Pancreas (tissue), 10 donors: ENCODE data around the gene SH3GL3. TPM values are rescaled to one million over a fixed set of nuclear protein-coding genes. Genes with fewer than 3 reads are reported as not detected.

ENCODE experiments used
- ATAC-seq, 4 donors: fragments of 200-7000 bp; cut with Tn5 transposase; one replicate each; pipeline versions ENCODE4 v1.8.0 to v1.9.1; 2020; ENCODE audit warnings: mild to moderate bottlenecking in 4 of 4, moderate library complexity in 4 of 4
- DNase-seq, 6 donors: peaks; one replicate each; pipeline ENCODE4 v3.0.0-alpha.2; 2020
- FAIRE-seq: peaks from 2 replicates; lab custom pipeline; 2012; peaks lifted over from hg19 to GRCh38; lab: Jason Lieb, UNC
- H3K27ac ChIP-seq, 4 donors: fragments of 200-600 bp; sonication (generic); 1 replicate in 3 of 4; 2 replicates in 1 of 4; pipeline versions ENCODE4 v1.5.0 to v1.8.0; 2020
- H3K27me3 ChIP-seq, 4 donors: fragments of 200-600 bp; one replicate each; pipeline ENCODE4 v1.8.0; 2021
- H3K36me3 ChIP-seq, 3 donors: fragments of 200-600 bp; sonication (generic) in 1 of 3; one replicate each; pipeline versions ENCODE4 v1.5.0 to v1.8.0; 2020 to 2021
- H3K4me1 ChIP-seq, 3 donors: fragments of 200-600 bp; one replicate each; pipeline ENCODE4 v1.8.0; 2021
- H3K4me3 ChIP-seq, 4 donors: fragments of 200-600 bp; sonication (generic) in 2 of 4; one replicate each; pipeline versions ENCODE4 v1.5.0 to v1.8.0; 2020 to 2021
- H3K9me3 ChIP-seq, 4 donors: fragments of 200-600 bp; one replicate each; pipeline ENCODE4 v1.8.0; 2021
- CTCF ChIP-seq, 4 donors: fragments of 200-600 bp; sonication (generic) in 3 of 4; IDR thresholded peaks; one replicate each; pipeline versions ENCODE4 v1.5.0 to v1.8.0; 2021; ENCODE audit warnings: antibody characterized with exemption in 4 of 4
- WGBS, 2 donors: extraction: QIAGEN DNeasy Blood & Tissue Kit; methylation state at CpG; one replicate each; pipeline ENCODE4 v1.1.7; 2013; 5-methylcytosine and 5-hydroxymethylcytosine counted together
- intact Hi-C, 3 donors: fragments of 100-400 bp; cut with DNase I; formaldehyde crosslinking; loops; one replicate each; pipeline versions ENCODE4 v1.11.1 to v1.14.2; 2022
- polyA plus RNA-seq, 2 donors: library from polyadenylated mRNA; stranded (reverse); fragments of 200-250 nt; gene quantifications; one replicate each; pipeline ENCODE4 v1.2.3, GENCODE V29; 2013
- total RNA-seq, 6 donors: library from RNA; stranded (reverse); fragmentation: NEBNext Ultra II Directional in 4 of 6; extraction: Animal tissue kit (Norgen Biotek cat#: 25700) in 4 of 6; gene quantifications; one replicate each; pipeline versions ENCODE4 v1.2.1 to v1.2.4, GENCODE V29; 2021 to 2023
- donor health status: healthy with polysubstance abuse.
- donor health status: DM: no; HTN: no; CAD: no; lungs with moderate emphysema.
- donor health status: DM: no; HTN: no; CAD: no.
- donor health status: control.
- donor health status: control.
- donor health status: Bipolar disorder and iron deficiency.
- donor health status: DM: yes; HTN: yes; CAD: no.
- donor health status: DM: no; HTN: no; CAD: no.
- donor health status: DM: no; HTN: no; CAD: no.
- donor health status: DM: yes; HTN: yes; CAD: no.

Gene SH3GL3
- total and polyA plus RNA-seq, 8 donors: 0.23 to 0.87 (median 0.54) TPM; not detected in 4

DNA sequence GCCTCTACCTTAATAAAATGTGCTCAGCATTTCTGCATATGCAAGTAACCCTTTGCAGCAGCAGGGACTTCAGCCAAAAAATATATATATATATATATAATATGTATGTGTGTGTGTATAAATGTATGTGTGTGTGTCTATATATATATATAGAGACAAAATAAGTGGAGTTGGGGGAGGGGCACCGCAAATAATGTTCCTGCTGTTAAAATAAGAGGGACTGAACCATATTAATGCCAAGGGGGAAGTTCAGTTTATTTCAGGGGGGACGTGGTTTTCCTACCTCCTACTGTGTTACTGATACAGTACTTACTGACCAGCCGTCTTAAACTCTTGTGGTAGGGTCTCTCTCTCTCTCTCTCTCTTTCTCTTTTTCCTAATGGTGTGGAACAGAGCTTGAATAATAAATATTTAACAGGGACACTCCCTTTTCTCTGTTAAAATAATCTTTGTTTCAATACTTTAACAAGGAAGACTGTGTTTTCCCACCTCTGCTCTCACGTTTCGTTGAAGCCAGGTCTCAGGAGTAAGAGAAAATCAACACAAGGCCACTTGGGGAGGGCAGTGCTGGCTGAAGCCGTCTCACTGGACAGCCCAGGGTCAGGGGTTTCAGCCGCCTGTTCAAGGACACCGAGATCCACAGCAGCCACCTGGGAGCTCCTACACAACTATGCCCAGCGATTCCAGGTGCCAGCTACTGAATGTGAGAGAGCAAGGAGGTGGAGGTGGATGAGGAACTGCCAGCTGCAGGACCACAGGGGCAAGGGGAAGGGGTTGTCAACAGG, 164.0 kb downstream of the SH3GL3 start:
- no peak for TF ChIP-seq CTCF (IDR thresholded peaks at IDR 0.05)
- 30 to 33% methylated on average over 9 of the region's 9 CpGs for WGBS, 2 donors
- Histone ChIP-seq H3K27me3 (no peaks in the 10 kb centered on the region), H3K4me1 (peaks cover 0 to 9% (median 8%) of the 10 kb centered on the region in 3 donors), H3K36me3 (no peaks in the 10 kb centered on the region), H3K27ac (peak overlapping the region in 2 of 4 donors; percentile 7 to 46), H3K9me3 (no peaks in the 10 kb centered on the region), H3K4me3 (no peak overlapping the region)
- FAIRE-seq (no peak), ATAC-seq (peak; percentile 46 to 94 (median 76)), DNase-seq (peak in 5 of 6 donors; percentile 13 to 71 (median 38))
- intact Hi-C loops: no loop called here

DNA sequence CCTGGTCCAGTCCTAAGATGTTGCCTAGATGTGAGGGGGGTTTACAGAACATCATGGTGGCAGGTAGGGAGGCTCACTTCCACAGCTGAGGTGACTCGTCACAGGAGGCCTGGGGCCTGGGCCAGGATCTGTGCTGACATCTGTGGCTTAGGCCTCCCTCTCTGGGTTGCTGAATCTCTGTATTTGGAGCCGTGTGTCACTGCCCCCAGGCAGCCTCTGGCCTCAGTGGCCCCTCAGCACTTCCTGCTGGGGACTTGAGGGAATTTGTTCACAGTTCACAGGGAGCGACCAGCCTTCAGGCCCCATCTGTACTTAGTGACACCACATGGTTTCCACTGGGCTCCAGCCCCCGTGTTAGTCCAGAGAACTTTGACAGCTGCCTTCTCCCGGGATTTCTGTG, 165.1 kb downstream of the SH3GL3 start:
- ATAC-seq: no peak
- TF ChIP-seq CTCF (IDR thresholded peaks at IDR 0.05): no peak

GRCh38 chr15:83612898-83613635, 165.9 kb downstream of the SH3GL3 start:
- Histone ChIP-seq H3K9me3 (no peaks in the 10 kb centered on the region), H3K36me3 (no peaks in the 10 kb centered on the region), H3K4me3 (no peak overlapping the region), H3K27ac (no peak overlapping the region), H3K4me1 (peaks cover 0 to 9% (median 8%) of the 10 kb centered on the region in 3 donors), H3K27me3 (no peaks in the 10 kb centered on the region)
- DNase-seq (no peak), FAIRE-seq (no peak), ATAC-seq (no peak)
- intact Hi-C loops: no loop called here
- no peak for TF ChIP-seq CTCF (IDR thresholded peaks at IDR 0.05)
- WGBS, 2 donors: 90 to 96% methylated on average over 2 of the region's 2 CpGs

More for the DNA sequence above, 165.1 kb downstream of the SH3GL3 start:
- no peaks in the 10 kb centered on the region for H3K36me3 ChIP-seq
- H3K4me3 ChIP-seq: no peak overlapping the region
- H3K9me3 ChIP-seq: no peaks in the 10 kb centered on the region
- no peaks in the 10 kb centered on the region for H3K27me3 ChIP-seq
- WGBS, 2 donors: 80 to 92% methylated on average over 5 of the region's 5 CpGs
- no peak for DNase-seq
- peaks cover 0 to 9% (median 8%) of the 10 kb centered on the region in 3 donors for H3K4me1 ChIP-seq
- intact Hi-C loops: no loop called here
- FAIRE-seq: no peak
- no peak overlapping the region for H3K27ac ChIP-seq

- no peaks in the 10 kb centered on the region for H3K9me3 ChIP-seq
- no peak for FAIRE-seq
- 49 to 54% methylated on average over 2 of the region's 2 CpGs for WGBS, 2 donors
- intact Hi-C loops: no loop called here
- H3K36me3 ChIP-seq: no peaks in the 10 kb centered on the region
- H3K4me3 ChIP-seq: no peak overlapping the region
- no peak overlapping the region for H3K27ac ChIP-seq
- no peaks in the 10 kb centered on the region for H3K27me3 ChIP-seq
- no peak for TF ChIP-seq CTCF (IDR thresholded peaks at IDR 0.05)
- peak in 3 of 6 donors; percentile 9 to 37 (median 19) for DNase-seq
- H3K4me1 ChIP-seq: peaks cover 0 to 9% (median 8%) of the 10 kb centered on the region in 3 donors
- ATAC-seq: peak; percentile 30 to 70 (median 50)
These were observed 166.6 kb downstream of the SH3GL3 start for GRCh38 chr15:83613714-83614113.
